Measurements from ENCODE around the gene ELK3.
"Not testable (repeated sequence)": the region's sequence is repeated elsewhere in the genome, so short reads cannot be mapped to it uniquely, and the experiment has no call there.

Gene ELK3

GRCh38 chr12:96302687-96303310 lies 108.6 kb downstream of the ELK3 start:
- no peak for DNase-seq (ENCODE audit: low read depth in 2 of 3, low spot score in 2 of 3)

- no peak for DNase-seq (ENCODE audit: low read depth in 2 of 3, low spot score in 2 of 3)
Measured at GRCh38 chr12:96303653-96304052, 109.5 kb downstream of the ELK3 start.

- no peak for DNase-seq (ENCODE audit: low read depth in 2 of 3, low spot score in 2 of 3)
Measured at GRCh38 chr12:96305665-96306064, 111.5 kb downstream of the ELK3 start.

- no peak for DNase-seq (ENCODE audit: low read depth in 2 of 3, low spot score in 2 of 3)
Measured at GRCh38 chr12:96308881-96309280, 114.7 kb downstream of the ELK3 start.

GRCh38 chr12:96310067-96310466 lies 115.9 kb downstream of the ELK3 start:
- no peak for DNase-seq (ENCODE audit: low read depth in 2 of 3, low spot score in 2 of 3)

GRCh38 chr12:96311191-96311590 lies 117.0 kb downstream of the ELK3 start:
- no peak for DNase-seq (ENCODE audit: low read depth in 2 of 3, low spot score in 2 of 3)

GRCh38 chr12:96313606-96314005 lies 119.4 kb downstream of the ELK3 start:
- DNase-seq (ENCODE audit: low read depth in 2 of 3, low spot score in 2 of 3) = no peak

- DNase-seq (ENCODE audit: low read depth in 2 of 3, low spot score in 2 of 3) = no peak
Measured at GRCh38 chr12:96314723-96315122, 120.5 kb downstream of the ELK3 start.

GRCh38 chr12:96315741-96316481 lies 121.7 kb downstream of the ELK3 start:
- DNase-seq (ENCODE audit: low read depth in 2 of 3, low spot score in 2 of 3) = not testable (repeated sequence)

GRCh38 chr12:96317801-96318200 lies 123.6 kb downstream of the ELK3 start:
- not testable (repeated sequence) for DNase-seq (ENCODE audit: low read depth in 2 of 3, low spot score in 2 of 3)

All from activated CD8-positive, alpha-beta memory T cell treated with anti-CD3 and anti-CD28 coated beads for 48 hours (primary cell).